Measurements from ENCODE around the gene WDTC1.
"Not testable (repeated sequence)": the region's sequence is repeated elsewhere in the genome, so short reads cannot be mapped to it uniquely, and the experiment has no call there.

The WDTC1 gene, protein sequence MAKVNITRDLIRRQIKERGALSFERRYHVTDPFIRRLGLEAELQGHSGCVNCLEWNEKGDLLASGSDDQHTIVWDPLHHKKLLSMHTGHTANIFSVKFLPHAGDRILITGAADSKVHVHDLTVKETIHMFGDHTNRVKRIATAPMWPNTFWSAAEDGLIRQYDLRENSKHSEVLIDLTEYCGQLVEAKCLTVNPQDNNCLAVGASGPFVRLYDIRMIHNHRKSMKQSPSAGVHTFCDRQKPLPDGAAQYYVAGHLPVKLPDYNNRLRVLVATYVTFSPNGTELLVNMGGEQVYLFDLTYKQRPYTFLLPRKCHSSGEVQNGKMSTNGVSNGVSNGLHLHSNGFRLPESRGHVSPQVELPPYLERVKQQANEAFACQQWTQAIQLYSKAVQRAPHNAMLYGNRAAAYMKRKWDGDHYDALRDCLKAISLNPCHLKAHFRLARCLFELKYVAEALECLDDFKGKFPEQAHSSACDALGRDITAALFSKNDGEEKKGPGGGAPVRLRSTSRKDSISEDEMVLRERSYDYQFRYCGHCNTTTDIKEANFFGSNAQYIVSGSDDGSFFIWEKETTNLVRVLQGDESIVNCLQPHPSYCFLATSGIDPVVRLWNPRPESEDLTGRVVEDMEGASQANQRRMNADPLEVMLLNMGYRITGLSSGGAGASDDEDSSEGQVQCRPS

DNA sequence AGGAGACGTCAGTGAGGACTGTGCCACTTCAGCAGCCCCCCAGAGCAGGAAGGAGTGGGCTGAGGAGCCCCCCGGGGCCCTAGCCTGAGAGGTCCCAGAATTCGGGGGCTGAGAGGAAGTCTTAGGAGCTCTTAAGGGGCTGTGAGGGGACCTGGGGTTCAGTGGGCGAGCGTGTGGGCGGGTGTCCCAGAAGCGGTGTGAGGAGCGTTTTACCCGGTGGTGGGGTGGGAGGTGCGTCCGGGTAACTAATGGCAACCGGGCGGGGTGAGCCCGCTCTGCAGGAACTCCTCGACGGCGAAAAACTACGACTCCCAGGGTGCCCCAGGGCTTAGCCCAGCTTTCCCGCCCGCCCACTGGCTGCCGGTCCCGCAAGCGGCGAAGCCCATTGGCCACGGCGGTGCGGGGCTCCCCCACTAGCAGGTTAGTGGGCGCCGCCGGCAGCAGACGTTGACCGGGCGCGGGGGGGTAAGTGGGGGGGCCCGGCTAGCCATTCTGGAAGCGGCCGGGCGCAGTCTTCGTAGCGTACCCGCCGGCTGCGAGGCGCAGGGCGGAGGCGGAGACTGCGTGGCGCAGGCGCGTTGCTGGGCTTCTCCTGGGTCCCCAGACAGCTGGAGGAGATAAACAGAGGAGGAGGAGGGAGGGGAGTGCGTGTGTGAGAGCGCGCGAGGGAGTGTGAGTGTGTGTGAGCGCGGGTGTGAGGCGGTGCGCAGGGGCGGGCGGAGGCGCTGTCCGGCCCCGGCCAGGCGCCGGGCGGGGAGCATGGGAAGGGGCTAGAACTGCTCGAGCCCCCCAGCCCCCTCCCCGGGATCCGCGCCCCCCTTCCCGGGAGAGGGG, at the start of gene WDTC1:
Gene WDTC1 (plus strand): TSS at position 584 of the 834 bp plus-strand sequence. CDS start 26,423 bp downstream, outside the sequence.
- TF ChIP-seq, protein P1, sequence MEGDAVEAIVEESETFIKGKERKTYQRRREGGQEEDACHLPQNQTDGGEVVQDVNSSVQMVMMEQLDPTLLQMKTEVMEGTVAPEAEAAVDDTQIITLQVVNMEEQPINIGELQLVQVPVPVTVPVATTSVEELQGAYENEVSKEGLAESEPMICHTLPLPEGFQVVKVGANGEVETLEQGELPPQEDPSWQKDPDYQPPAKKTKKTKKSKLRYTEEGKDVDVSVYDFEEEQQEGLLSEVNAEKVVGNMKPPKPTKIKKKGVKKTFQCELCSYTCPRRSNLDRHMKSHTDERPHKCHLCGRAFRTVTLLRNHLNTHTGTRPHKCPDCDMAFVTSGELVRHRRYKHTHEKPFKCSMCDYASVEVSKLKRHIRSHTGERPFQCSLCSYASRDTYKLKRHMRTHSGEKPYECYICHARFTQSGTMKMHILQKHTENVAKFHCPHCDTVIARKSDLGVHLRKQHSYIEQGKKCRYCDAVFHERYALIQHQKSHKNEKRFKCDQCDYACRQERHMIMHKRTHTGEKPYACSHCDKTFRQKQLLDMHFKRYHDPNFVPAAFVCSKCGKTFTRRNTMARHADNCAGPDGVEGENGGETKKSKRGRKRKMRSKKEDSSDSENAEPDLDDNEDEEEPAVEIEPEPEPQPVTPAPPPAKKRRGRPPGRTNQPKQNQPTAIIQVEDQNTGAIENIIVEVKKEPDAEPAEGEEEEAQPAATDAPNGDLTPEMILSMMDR (IDR thresholded peaks at IDR 0.05; ENCODE audit: low read depth, low read length): no peak
- peak; percentile 93 for DNase-seq (ENCODE audit: extremely low read depth, low read depth)

DNA sequence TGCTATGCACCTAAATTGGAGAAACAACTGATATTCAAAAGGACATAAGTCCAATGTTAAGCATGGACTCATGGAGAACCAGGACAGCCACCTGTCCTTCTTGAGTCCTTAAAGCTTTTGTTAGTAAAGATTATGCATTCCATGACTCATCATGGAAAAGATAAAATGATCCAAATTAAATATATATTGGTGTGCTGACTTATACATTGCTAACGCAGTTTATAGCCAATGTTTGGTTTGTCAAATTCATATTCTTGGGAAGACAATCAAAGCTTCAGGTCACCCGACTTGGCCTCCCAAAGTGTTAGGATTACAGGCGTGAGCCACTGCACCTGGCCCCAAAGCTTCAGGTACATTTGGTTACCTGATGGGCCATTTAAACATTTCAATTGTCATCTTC, 49.8 kb upstream of the WDTC1 start:
- DNase-seq (ENCODE audit: extremely low read depth, low read depth): not testable (repeated sequence)

DNA sequence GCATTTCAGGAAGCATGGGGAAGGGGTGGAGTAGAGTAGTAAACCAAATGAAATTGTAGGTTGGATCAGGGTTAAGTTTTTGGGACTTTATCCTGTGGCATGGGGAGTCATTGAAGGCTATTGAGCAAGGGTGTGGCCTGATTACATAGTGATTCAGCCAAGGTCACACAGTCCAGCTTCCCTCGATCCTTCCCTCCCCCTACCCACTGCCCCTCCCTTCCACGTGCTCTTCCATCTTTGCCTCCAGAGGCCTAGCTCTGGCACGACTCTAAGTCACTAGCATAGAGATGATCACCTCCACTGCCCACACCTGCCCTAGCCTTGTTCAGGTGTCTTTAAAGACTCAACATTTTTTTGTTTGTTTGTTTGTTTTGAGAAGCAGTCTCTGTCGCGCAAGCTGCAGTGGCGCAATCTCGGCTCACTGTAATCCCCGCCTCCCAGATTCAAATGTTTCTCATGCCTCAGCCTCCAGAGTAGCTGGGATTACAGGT, 42.3 kb upstream of the WDTC1 start:
- TF ChIP-seq, protein P1 (IDR thresholded peaks at IDR 0.05; ENCODE audit: low read depth, low read length): no peak
- DNase-seq (ENCODE audit: extremely low read depth, low read depth): no peak

DNA sequence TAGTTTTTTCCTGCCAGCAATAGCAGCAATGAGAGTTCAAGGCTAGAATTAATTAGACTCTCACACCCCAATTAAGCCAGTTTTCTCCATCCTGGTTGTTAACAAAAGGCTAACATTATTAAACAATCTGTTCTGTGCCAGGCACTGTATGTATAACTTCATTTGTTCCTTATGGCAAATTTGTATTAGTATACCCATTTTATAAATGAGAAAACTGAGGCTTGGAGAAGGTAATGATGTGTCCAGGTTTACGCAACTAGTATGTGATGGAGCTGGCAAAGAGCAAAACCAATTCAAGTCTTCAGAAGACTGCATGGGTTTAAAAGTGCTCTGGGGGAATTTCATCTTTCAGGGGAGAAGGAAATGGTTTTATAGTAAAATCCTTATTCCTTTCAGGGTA, 41.2 kb upstream of the WDTC1 start:
- DNase-seq (ENCODE audit: extremely low read depth, low read depth): no peak
- TF ChIP-seq, protein P1 (IDR thresholded peaks at IDR 0.05; ENCODE audit: low read depth, low read length): no peak

DNA sequence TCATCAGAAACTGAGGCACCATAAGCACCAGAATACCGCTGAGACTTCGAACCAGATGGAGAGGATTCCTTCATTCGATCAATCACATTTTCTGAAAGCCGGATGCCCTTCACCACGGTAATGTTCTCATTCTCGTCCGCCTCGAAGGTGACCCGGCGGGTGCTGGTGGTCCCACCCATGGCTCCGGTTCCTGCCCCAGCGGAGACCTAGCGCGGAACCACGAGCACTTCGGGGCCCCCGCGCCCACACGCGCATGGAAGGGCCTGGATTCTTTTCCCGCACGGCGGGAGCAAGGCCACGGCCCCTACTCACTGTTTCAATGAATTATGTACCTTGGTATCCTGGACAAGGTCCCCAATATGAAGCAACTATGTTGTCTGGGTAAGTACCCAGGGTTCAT, 33.1 kb upstream of the WDTC1 start:
- no peak for DNase-seq (ENCODE audit: extremely low read depth, low read depth)
- TF ChIP-seq, protein P1 (IDR thresholded peaks at IDR 0.05; ENCODE audit: low read depth, low read length): no peak

DNA sequence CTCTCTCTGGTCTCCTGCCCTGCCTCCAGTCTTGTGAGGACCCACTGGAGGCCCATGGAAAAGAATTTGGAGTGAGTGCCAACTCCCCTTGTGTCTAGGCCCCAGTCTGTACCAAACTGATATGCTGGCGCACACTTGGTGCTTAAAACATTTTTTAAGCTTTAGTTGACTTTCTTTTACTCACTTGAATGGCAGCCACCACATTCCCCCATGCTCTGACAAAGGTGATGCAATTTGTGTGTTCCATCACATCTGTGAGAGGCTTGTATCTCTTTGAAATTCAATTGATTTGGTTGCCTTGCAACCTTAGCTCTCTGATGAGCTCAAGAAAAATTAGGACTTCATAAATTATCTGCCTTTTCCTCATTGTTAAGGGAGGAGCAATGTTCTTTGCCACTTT, 30.5 kb upstream of the WDTC1 start:
- DNase-seq (ENCODE audit: extremely low read depth, low read depth): no peak
- TF ChIP-seq, protein P1 (IDR thresholded peaks at IDR 0.05; ENCODE audit: low read depth, low read length): no peak

DNA sequence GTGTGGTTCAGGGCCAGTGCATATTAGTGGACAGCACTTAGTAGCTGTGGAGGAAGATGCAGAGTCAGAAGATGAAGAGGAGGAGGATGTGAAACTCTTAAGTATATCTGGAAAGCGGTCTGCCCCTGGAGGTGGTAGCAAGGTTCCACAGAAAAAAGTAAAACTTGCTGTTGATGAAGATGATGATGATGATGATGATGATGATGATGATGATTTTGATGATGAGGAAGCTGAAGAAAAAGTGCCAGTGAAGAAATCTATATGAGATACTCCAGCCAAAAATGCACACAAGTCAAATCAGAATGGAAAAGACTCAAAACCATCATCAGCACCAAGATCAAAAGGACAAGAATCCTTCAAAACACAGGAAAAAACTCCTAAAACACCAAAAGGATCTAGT, 27.2 kb upstream of the WDTC1 start:
- not testable (repeated sequence) for DNase-seq (ENCODE audit: extremely low read depth, low read depth)

DNA sequence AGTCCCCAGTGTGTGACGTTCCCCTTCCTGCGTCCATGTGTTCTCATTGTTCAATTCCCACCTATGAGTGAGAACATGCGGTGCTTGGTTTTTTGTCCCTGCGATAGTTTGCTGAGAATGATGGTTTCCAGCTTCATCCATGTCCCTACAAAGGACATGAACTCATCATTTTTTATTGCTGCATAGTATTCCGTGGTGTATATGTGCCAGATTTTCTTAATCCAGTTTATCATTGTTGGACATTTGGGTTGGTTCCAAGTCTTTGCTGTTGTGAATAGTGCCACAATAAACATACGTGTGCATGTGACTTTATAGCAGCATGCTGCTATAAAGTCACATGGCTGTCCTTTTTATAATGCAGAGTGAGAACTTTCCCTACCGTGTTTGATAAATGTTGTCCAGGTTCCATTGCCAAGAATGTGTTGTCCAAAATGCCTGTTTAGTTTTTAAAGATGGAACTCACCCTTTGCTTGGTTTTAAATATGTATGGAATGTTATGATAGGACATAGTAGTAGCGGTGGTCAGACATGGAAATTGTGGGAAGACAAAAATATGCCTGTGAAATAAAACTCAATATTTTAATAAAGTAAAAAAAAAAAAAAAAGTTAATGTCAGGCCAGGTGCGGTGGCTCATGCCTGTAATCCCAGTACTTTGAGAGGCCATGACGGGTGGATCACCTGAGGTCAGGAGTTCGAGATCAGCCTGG, 26.1 kb upstream of the WDTC1 start:
- DNase-seq (ENCODE audit: extremely low read depth, low read depth): not testable (repeated sequence)

All from AG09319 (cell line).